ENCODE results near the gene TEKT3. TPM values are rescaled to one million over a fixed set of nuclear protein-coding genes. Genes with fewer than 3 reads are reported as not detected.

TEKT3 gene
- total and polyA plus RNA-seq, 7 donors = 0.05 to 0.97 (median 0.38) TPM; not detected in 3

DNA sequence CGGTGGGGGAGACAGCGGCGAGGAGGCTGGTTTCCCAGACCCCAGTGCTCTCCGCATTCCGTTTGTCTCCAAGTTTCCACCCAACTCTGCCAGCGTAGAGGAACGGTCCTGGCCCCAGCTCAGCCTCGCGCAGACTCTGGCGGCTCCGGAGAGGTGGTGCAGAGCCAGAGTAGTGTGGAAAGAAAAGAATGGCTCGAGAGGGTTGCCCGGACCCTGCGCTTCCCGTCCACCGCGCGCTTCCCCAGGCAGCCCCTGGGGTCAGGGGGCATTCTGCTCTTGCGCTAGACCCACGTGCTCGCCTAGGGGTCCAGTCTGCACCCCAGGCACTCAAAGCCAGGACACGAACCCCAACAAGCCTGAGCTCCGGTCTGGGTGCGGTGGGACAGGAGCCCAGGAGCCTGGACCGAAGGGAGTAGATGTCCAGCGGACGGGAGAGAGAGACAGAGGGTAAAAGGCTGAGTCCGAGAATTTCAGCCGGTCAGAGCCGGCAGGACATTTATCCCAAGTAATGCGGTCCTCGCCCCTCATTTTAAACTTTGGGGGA lies 80.1 kb downstream of the TEKT3 start:
- 0 to 2% (median 1%) methylated on average over 32 of the region's 32 CpGs for WGBS, 3 donors
- Histone ChIP-seq H3K4me3 (peak overlapping the region; percentile 81), H3K36me3 (ENCODE audit: insufficient read depth in 1 of 2, low read depth in 1 of 2) (peaks cover 0 to 33% of the 10 kb centered on the region in 2 donors), H3K4me1 (peaks cover 63% of the 10 kb centered on the region), H3K27ac (peak overlapping the region; percentile 95), H3K27me3 (ENCODE audit: insufficient read depth in 3 of 3, low read length in 2 of 3) (no peaks in the 10 kb centered on the region), H3K9me3 (no peaks in the 10 kb centered on the region)
- TF ChIP-seq, protein P1, sequence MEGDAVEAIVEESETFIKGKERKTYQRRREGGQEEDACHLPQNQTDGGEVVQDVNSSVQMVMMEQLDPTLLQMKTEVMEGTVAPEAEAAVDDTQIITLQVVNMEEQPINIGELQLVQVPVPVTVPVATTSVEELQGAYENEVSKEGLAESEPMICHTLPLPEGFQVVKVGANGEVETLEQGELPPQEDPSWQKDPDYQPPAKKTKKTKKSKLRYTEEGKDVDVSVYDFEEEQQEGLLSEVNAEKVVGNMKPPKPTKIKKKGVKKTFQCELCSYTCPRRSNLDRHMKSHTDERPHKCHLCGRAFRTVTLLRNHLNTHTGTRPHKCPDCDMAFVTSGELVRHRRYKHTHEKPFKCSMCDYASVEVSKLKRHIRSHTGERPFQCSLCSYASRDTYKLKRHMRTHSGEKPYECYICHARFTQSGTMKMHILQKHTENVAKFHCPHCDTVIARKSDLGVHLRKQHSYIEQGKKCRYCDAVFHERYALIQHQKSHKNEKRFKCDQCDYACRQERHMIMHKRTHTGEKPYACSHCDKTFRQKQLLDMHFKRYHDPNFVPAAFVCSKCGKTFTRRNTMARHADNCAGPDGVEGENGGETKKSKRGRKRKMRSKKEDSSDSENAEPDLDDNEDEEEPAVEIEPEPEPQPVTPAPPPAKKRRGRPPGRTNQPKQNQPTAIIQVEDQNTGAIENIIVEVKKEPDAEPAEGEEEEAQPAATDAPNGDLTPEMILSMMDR (IDR thresholded peaks at IDR 0.05) = no peak
- ATAC-seq (peak; percentile 10 to 48 (median 33)), DNase-seq (peak; percentile 54 to 85)
- intact Hi-C loops (cut with DNase I) = loop anchor here (2.0 to 10.0 kb wide), 6 partner anchors 83 to 196 kb away; partner anchors contain the start of gene TEKT3 (in 1 of the 2)

DNA sequence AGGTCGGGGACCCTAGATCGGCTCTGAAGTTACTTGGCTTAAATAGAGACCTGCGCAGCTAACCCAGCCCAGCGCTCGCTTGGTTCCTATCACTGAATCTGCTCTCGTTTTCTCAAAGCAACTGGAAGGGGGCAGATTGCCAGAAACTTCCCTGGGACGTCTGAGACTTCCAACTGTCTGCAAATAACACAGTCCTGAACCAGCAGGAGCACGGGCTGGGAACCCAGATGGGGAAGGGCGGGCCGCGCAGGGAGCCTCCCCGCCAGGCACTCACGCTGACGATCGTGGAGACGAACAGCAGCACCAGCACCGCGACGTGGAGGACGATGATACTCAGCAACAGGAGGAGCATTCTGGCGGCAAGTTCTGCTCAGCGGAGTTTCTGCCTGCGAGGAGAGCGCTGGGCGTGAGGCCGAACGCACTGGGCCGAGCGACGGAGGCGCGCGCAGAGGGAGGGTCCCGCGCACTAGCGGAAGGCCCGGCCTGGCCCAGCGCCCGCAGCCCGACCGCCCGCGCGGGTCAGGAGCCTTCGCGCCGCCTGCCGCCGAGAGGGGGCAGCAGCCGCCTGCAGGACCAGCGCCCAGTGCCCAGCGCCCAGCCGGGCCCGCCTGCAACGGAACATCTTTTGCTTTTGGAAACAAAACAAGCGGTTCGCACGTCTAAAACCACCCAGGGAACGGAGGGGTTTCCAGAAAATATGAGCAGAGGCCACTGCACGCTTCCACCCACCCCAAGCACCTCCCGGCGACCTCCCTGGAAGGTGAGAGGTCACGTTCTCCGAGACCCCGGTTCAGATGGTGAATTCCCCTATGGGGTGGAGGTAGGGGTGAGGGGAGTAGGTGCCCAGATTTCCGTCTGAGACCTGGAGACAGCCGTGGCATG lies 80.8 kb downstream of the TEKT3 start:
- Histone ChIP-seq H3K27me3 (ENCODE audit: insufficient read depth in 3 of 3, low read length in 2 of 3) (no peaks in the 10 kb centered on the region), H3K4me1 (peaks cover 70% of the 10 kb centered on the region), H3K27ac (peak overlapping the region; percentile 95), H3K9me3 (no peaks in the 10 kb centered on the region), H3K4me3 (peak overlapping the region; percentile 81), H3K36me3 (ENCODE audit: insufficient read depth in 1 of 2, low read depth in 1 of 2) (peaks cover 0 to 40% of the 10 kb centered on the region in 2 donors)
- intact Hi-C loops (cut with DNase I) = loop anchor here (1.0 to 10.0 kb wide), 7 partner anchors 84 to 243 kb away; partner anchors contain the start of gene TEKT3 (in 1 of the 2)
- 0 to 1% (median 1%) methylated on average over 56 to 67 of the region's 67 CpGs for WGBS, 3 donors
- TF ChIP-seq, protein P1 (IDR thresholded peaks at IDR 0.05) = peak; percentile 92
- peak; percentile 92 to 95 for DNase-seq
- peak; percentile 54 to 69 (median 62) for ATAC-seq

DNA sequence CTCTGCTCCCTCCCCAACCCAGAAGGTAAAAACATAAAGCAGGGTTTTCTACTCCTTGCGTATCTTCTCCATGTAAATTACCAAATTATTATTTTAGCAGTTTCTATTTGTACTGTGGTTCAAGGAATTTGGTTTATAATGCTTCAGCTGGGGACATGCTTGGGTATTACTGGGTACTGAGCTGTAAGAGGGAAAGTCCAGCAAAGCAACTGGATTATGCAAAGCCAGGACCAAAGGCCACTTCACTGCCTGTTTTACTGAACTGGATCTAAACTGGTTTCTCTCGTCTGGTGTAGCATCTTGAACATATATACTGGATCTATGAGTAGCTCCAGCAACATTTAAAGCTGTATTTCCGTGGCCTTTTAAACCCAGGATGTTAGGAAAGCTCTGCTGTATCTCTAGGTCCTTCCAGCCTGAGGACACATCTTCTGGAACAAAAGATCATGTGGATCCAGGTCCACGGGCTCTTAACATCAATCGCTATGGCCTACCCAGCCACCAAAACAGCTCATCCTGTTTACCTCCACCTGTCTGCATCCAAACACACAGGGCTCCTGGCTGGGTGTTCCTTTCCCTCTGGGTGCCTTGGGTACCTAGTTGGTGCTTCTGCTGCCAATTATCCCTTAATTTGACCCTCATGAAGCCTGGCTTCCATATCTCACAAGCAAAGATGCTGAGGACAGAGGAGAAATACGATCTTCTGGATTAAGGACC lies 83.4 kb downstream of the TEKT3 start:
- ATAC-seq (no peak), DNase-seq (no peak)
- H3K27ac ChIP-seq = peak overlapping the region; percentile 95
- H3K27me3 ChIP-seq (ENCODE audit: insufficient read depth in 3 of 3, low read length in 2 of 3) = no peaks in the 10 kb centered on the region
- 71 to 79% (median 72%) methylated on average over 6 of the region's 6 CpGs for WGBS, 3 donors
- H3K9me3 ChIP-seq = no peaks in the 10 kb centered on the region
- peaks cover 0 to 66% of the 10 kb centered on the region in 2 donors for H3K36me3 ChIP-seq (ENCODE audit: insufficient read depth in 1 of 2, low read depth in 1 of 2)
- H3K4me3 ChIP-seq = peak overlapping the region; percentile 81
- TF ChIP-seq, protein P1 (IDR thresholded peaks at IDR 0.05) = no peak
- intact Hi-C loops (cut with DNase I) = no loop called here
- peaks cover 74% of the 10 kb centered on the region for H3K4me1 ChIP-seq

DNA sequence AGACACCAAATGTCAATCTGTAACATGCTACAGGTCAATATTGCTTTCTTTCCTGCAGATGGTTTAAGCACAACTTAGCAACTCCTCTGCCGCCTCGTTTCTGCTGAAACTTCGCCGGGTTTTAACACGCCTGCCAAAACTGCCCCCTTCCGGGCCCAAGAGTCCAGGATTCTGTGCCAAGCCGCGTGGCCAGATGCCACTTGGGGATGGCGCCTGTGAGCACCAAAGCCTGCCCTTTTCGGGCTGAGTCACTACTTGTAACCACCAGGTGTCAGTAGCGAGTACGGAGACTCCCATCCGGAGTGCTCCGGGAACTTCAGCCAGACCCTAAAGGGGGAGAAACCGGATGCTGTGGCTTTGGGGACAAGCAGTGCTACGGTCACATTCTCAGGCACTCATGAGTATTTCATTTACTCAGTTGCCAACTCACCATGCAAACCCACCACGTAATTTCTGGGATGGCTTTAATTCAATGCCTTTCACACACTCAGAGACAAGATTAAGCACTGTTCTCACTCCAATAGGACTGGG lies 84.1 kb downstream of the TEKT3 start:
- WGBS, 3 donors = 0 to 1% (median 1%) methylated on average over 17 of the region's 17 CpGs
- DNase-seq (peak; percentile 86 to 91), ATAC-seq (peak; percentile 56 to 63 (median 60))
- TF ChIP-seq, protein P1 (IDR thresholded peaks at IDR 0.05) = peak; percentile 93
- Histone ChIP-seq H3K27me3 (ENCODE audit: insufficient read depth in 3 of 3, low read length in 2 of 3) (no peaks in the 10 kb centered on the region), H3K4me3 (peak overlapping the region; percentile 81), H3K9me3 (no peaks in the 10 kb centered on the region), H3K4me1 (peaks cover 79% of the 10 kb centered on the region), H3K36me3 (ENCODE audit: insufficient read depth in 1 of 2, low read depth in 1 of 2) (peaks cover 0 to 72% of the 10 kb centered on the region in 2 donors), H3K27ac (peak overlapping the region; percentile 95)
- intact Hi-C loops (cut with DNase I) = no loop called here
